Keratinocyte (primary cell): ENCODE results near the gene TSPAN16. TPM values are rescaled to one million over a fixed set of nuclear protein-coding genes. Genes with fewer than 3 reads are reported as not detected.

Experiments used
- DNase-seq: peaks from one replicate; pipeline ENCODE4 v3.0.0-alpha.2; 2011; ENCODE audit warnings: low read depth, missing footprints, low spot score
- FAIRE-seq: peaks from 2 replicates; lab custom pipeline; 2011; peaks lifted over from hg19 to GRCh38; lab: Jason Lieb, UNC
- H2AFZ ChIP-seq: 2 replicates; pipeline ENCODE4 v1.6.0; 2012; ENCODE audit warnings: low read length, control low read depth, inconsistent platforms; ENCODE audit not compliant: control insufficient read depth
- H3K27ac ChIP-seq: 2 replicates; pipeline ENCODE4 v1.5.1; 2011; ENCODE audit warnings: low read length; ENCODE audit not compliant: control insufficient read depth, insufficient read depth
- H3K27me3 ChIP-seq: 3 replicates; pipeline ENCODE4 v1.6.0; 2011; ENCODE audit warnings: low read length; ENCODE audit not compliant: control insufficient read depth, insufficient read depth; ENCODE audit errors: extremely low read depth
- H3K36me3 ChIP-seq, 2 experiments: 2 replicates in 1 of 2; 3 replicates in 1 of 2; pipeline ENCODE4 v1.5.1; 2011; ENCODE audit warnings: low read length in 2 of 2, mild to moderate bottlenecking in 1 of 2; ENCODE audit not compliant: control insufficient read depth in 2 of 2, insufficient read depth in 2 of 2; ENCODE audit errors: extremely low read depth in 1 of 2
- H3K4me1 ChIP-seq: 3 replicates; pipeline ENCODE4 v1.5.1; 2011; ENCODE audit warnings: low read length; ENCODE audit not compliant: control insufficient read depth, insufficient read depth; ENCODE audit errors: extremely low read depth
- H3K4me2 ChIP-seq: 3 replicates; pipeline ENCODE4 v1.6.0; 2011; ENCODE audit warnings: low read depth, low read length; ENCODE audit not compliant: control insufficient read depth, insufficient read depth; ENCODE audit errors: extremely low read depth
- H3K4me3 ChIP-seq, 3 experiments: fragments of 200-600 bp in 1 of 3; sonication (generic) in 1 of 3; 2 replicates in 2 of 3; 3 replicates in 1 of 3; pipeline ENCODE4 v1.5.1; 2011 to 2016; ENCODE audit warnings: low read length in 3 of 3, mild to moderate bottlenecking in 3 of 3, control low read depth in 2 of 3, inconsistent platforms in 1 of 3, low read depth in 1 of 3, mixed read lengths in 1 of 3, mixed run types in 1 of 3, moderate library complexity in 1 of 3; ENCODE audit not compliant: control insufficient read depth in 2 of 3, insufficient read depth in 2 of 3; ENCODE audit errors: extremely low read depth in 1 of 3
- H3K79me2 ChIP-seq: 2 replicates; pipeline ENCODE4 v1.6.0; 2012; ENCODE audit warnings: low read length; ENCODE audit not compliant: control insufficient read depth, insufficient read depth
- H3K9ac ChIP-seq: 3 replicates; pipeline ENCODE4 v1.6.0; 2011; ENCODE audit warnings: low read length; ENCODE audit not compliant: control insufficient read depth, insufficient read depth; ENCODE audit errors: extremely low read depth
- H3K9me1 ChIP-seq: 3 replicates; pipeline ENCODE4 v1.6.0; 2011; ENCODE audit warnings: low read length; ENCODE audit not compliant: control insufficient read depth, insufficient read depth; ENCODE audit errors: extremely low read depth
- H3K9me3 ChIP-seq: 2 replicates; pipeline ENCODE4 v1.5.1; 2012; ENCODE audit warnings: low read depth, low read length; ENCODE audit not compliant: control insufficient read depth
- H4K20me1 ChIP-seq: 3 replicates; pipeline ENCODE4 v1.6.0; 2011; ENCODE audit warnings: low read length; ENCODE audit not compliant: control insufficient read depth, insufficient read depth; ENCODE audit errors: extremely low read depth
- EZH2 ChIP-seq: IDR thresholded peaks from one replicate; pipeline ENCODE4 v1.6.1; 2012; ENCODE audit warnings: inconsistent platforms, mild to moderate bottlenecking, low read length, moderate library complexity
- dilution Hi-C: fragments of 300-500 bp; cut with MboI; formaldehyde crosslinking; loops from one replicate; pipeline ENCODE4 v1.7.0; 2020; ENCODE audit warnings: low sequenced_read_pairs; ENCODE audit not compliant: extremely low pct_ligation_motif_present
- polyA plus RNA-seq, 5 experiments: library from polyadenylated mRNA; depleted of rRNA in 3 of 5; stranded (reverse) in 3 of 5; stranded (forward) in 1 of 5; unstranded in 1 of 5; fragments of >200 nt; gene quantifications; 1 replicate in 1 of 5; 2 replicates in 3 of 5; 3 replicates in 1 of 5; pipeline versions ENCODE4 v1.2.1 to v1.2.3, GENCODE V29; 2011 to 2012; ENCODE audit warnings: missing spikeins in 2 of 5, low read depth in 1 of 5, low replicate concordance in 1 of 5
- TF ChIP-seq, protein P1 (sequence below), 3 experiments: IDR thresholded peaks in 1 of 3; conservative IDR thresholded peaks in 1 of 3; optimal IDR thresholded peaks in 1 of 3; 2 replicates in 2 of 3; 3 replicates in 1 of 3; pipeline versions ENCODE3 to v1.5.1; 2011; ENCODE audit warnings: low read length in 3 of 3, mild to moderate bottlenecking in 3 of 3, moderate library complexity in 2 of 3, control low read depth in 1 of 3, inconsistent platforms in 1 of 3; ENCODE audit not compliant: insufficient read depth in 2 of 3; ENCODE audit errors: extremely low read depth in 1 of 3

TSPAN16 gene
- polyA plus RNA-seq, 1 donor (not counting 4 experiments of a cell fraction or from before 2014, with no cell fraction given): not detected

DNA sequence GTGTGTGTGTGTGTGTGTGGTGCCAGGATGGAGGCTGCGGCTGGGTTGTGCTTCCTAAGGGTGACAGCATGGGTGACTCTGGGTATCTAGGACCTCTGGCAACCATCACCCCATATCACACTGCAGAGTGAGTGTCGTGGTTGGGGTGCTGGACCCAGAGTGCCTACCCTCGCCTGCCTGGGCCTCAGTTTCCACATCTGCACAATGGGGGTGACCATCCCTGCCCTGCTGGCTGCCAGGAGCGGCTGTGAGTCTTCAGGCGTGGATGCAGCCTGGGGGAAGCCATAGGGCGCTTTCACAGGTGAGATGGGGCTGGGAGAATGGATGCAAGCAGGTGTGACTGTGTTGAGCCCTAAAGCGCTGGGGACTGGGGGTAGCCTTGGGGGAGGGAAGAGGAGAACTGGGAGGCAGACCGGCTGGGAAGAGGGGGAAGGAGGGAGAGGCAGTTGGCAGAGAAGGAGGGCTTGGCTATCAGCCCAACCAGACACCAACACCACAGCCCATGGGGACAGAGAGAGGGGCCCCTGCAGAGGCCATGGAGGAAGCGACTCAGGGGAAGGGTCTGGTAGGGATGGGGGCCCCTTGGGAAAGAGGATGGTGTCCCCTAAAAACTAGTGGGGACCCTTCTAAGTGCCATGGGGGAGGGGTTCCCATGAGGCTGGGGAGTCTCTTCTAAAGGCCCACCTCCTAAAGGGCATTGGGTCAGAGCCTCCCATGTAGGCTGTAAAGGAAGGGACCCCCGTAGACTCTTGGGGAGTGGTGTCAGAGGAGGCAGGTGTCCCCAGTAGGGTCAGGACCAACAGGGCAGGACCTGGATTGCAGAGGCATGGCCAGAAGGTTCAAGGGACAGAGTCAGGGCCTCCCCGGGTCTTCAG, 61.0 kb downstream of the TSPAN16 start:
- H3K27ac ChIP-seq: no peak overlapping the region
- no peaks in the 10 kb centered on the region for H3K9me3 ChIP-seq
- FAIRE-seq (no peak), DNase-seq (no peak)
- H3K9ac ChIP-seq: no peak overlapping the region
- no peaks in the 10 kb centered on the region for H3K36me3 ChIP-seq
- no peak overlapping the region for H3K4me3 ChIP-seq
- H3K27me3 ChIP-seq: no peaks in the 10 kb centered on the region
- H4K20me1 ChIP-seq: no peaks in the 10 kb centered on the region
- H3K79me2 ChIP-seq: no peaks in the 10 kb centered on the region
- H3K9me1 ChIP-seq: peaks cover 2% of the 10 kb centered on the region
- no peak overlapping the region for H2AFZ ChIP-seq
- no peak overlapping the region for H3K4me2 ChIP-seq
- TF ChIP-seq, protein P1, sequence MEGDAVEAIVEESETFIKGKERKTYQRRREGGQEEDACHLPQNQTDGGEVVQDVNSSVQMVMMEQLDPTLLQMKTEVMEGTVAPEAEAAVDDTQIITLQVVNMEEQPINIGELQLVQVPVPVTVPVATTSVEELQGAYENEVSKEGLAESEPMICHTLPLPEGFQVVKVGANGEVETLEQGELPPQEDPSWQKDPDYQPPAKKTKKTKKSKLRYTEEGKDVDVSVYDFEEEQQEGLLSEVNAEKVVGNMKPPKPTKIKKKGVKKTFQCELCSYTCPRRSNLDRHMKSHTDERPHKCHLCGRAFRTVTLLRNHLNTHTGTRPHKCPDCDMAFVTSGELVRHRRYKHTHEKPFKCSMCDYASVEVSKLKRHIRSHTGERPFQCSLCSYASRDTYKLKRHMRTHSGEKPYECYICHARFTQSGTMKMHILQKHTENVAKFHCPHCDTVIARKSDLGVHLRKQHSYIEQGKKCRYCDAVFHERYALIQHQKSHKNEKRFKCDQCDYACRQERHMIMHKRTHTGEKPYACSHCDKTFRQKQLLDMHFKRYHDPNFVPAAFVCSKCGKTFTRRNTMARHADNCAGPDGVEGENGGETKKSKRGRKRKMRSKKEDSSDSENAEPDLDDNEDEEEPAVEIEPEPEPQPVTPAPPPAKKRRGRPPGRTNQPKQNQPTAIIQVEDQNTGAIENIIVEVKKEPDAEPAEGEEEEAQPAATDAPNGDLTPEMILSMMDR (optimal IDR thresholded peaks at IDR 0.05 in 1 of 3, IDR thresholded peaks at IDR 0.05 in 1 of 3, conservative IDR thresholded peaks at IDR 0.05 in 1 of 3; ENCODE audit: extremely low read depth in 1 of 3, insufficient read depth in 2 of 3, low read length in 3 of 3): no peak
- TF ChIP-seq EZH2: no peak
- dilution Hi-C loops: no loop called here
- peaks cover 12% of the 10 kb centered on the region for H3K4me1 ChIP-seq

DNA sequence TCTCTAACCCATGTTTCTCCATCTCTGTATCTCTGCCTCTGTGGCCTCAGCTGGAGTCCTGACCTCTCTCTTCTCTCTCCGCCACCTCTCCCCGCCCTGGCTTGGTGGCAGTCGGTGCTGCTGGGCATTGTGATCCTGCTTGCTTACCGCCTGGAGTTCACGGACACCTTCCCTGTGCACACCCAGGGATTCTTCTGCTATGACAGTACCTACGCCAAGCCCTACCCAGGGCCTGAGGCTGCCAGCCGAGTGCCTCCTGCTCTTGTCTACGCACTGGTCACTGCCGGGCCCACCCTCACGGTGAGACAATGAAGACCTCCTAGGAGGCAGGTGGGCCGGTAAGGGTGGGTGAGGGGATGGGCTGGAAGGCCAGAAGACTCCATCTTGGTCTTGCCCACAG, 63.5 kb downstream of the TSPAN16 start:
- dilution Hi-C loops: no loop called here
- no peak for DNase-seq
- no peak overlapping the region for H3K9ac ChIP-seq

More for the DNA sequence above, 63.5 kb downstream of the TSPAN16 start:
- no peak for TF ChIP-seq EZH2
- TF ChIP-seq, protein P1 (optimal IDR thresholded peaks at IDR 0.05 in 1 of 3, IDR thresholded peaks at IDR 0.05 in 1 of 3, conservative IDR thresholded peaks at IDR 0.05 in 1 of 3; ENCODE audit: extremely low read depth in 1 of 3, insufficient read depth in 2 of 3, low read length in 3 of 3): no peak
- Histone ChIP-seq H3K4me1 (peaks cover 12% of the 10 kb centered on the region), H2AFZ (no peak overlapping the region), H3K27me3 (no peaks in the 10 kb centered on the region), H3K9me3 (no peaks in the 10 kb centered on the region), H3K79me2 (no peaks in the 10 kb centered on the region), H4K20me1 (no peaks in the 10 kb centered on the region), H3K27ac (no peak overlapping the region), H3K4me3 (no peak overlapping the region), H3K4me2 (no peak overlapping the region), H3K36me3 (peaks cover 0 to 3% of the 10 kb centered on the region in 2 experiments), H3K9me1 (peaks cover 2% of the 10 kb centered on the region)
- no peak for FAIRE-seq
